ENCODE measurements around the gene SLC31A2. TPM values are rescaled to one million over a fixed set of nuclear protein-coding genes. Genes with fewer than 3 reads are reported as not detected.
"Not testable (repeated sequence)": the region's sequence is repeated elsewhere in the genome, so short reads cannot be mapped to it uniquely, and the experiment has no call there.

Gene SLC31A2
- total RNA-seq, 2 experiments from 2014 or later: 4.8 to 5.4 TPM

DNA sequence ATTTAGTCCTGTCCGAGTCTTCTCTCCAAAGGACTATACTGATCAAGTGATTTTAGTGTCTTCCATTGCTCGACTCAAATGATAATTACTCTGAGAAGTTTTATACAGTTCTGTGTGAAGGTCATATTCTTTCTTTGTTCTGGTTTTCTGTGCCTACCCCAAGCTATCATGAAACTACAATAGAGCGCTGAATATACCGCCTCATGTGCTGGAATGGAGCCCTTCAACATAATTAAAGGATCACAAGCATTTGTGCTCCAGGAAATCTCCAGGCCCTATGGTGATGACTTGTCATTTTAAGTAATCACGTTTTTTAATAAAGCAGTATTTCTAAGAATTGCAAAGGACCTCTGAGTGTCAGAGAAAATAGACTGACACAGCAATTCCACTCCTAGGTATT lies 10.9 kb upstream of the SLC31A2 start:
- H3K9me3 ChIP-seq (ENCODE audit: control insufficient read depth in 1 of 2, insufficient read depth in 1 of 2, low read length in 2 of 2): peaks cover 0 to 3% of the 10 kb centered on the region in 2 experiments
- CTCF ChIA-PET: no interaction called here
- H3K9me3 Mint-ChIP-seq: peaks cover 9% of the 10 kb centered on the region

DNA sequence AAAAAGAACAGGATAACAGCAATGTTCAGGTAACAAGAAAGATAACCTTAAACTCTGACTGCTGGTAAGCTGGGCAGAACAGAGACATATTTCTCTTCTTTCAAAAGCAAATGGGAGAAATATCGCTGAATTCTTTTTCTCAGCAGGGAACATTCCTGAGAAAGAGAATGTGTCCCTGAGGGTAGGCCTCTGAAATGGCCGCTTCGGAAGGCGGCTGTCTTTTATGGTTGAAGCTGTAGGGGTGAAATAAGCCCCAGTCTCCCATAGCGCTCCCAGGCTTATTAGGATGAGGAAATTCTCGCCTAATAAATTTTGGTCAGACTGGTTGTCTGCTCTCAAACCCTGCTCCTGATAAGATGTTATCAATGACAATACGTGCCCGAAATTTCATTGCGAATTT lies 9.9 kb upstream of the SLC31A2 start:
- H3K9me3 Mint-ChIP-seq; H3K9me3 ChIP-seq (ENCODE audit: control insufficient read depth in 1 of 2, insufficient read depth in 1 of 2, low read length in 2 of 2); H3K36me3 ChIP-seq (ENCODE audit: insufficient read depth, low read length); H3K27ac ChIP-seq (ENCODE audit: low read depth in 1 of 2, low read length in 2 of 2); H3K4me3 Mint-ChIP-seq; DNase-seq; H3K27ac Mint-ChIP-seq; H3K4me3 ChIP-seq (ENCODE audit: low read length); ATAC-seq (ENCODE audit: poor library complexity); H3K4me1 ChIP-seq (ENCODE audit: insufficient read depth, low read length); POLR2A ChIA-PET; intact Hi-C loops (cut with DNase I, micrococcal nuclease); H3K36me3 Mint-ChIP-seq (ENCODE audit: low read depth); H3K4me1 Mint-ChIP-seq (ENCODE audit: low read depth); CTCF ChIA-PET: not testable (repeated sequence)
- H3K27me3 Mint-ChIP-seq: peaks cover 40% of the 10 kb centered on the region
- H3K27me3 ChIP-seq (ENCODE audit: control insufficient read depth in 1 of 2, insufficient read depth in 2 of 2, low read length in 2 of 2): peaks cover 5 to 12% of the 10 kb centered on the region in 2 experiments

More for the DNA sequence above, 10.9 kb upstream of the SLC31A2 start:
- intact Hi-C loops (cut with DNase I, micrococcal nuclease): no loop called here
- POLR2A ChIA-PET: no interaction called here
- Mint-ChIP-seq H3K4me1 (ENCODE audit: low read depth) (no peaks in the 10 kb centered on the region), H3K27me3 (peaks cover 36% of the 10 kb centered on the region), H3K27ac (no peak overlapping the region), H3K4me3 (no peak overlapping the region), H3K36me3 (ENCODE audit: low read depth) (no peaks in the 10 kb centered on the region)
- Histone ChIP-seq H3K27ac (ENCODE audit: low read depth in 1 of 2, low read length in 2 of 2) (no peak overlapping the region), H3K4me1 (ENCODE audit: insufficient read depth, low read length) (no peaks in the 10 kb centered on the region), H3K27me3 (ENCODE audit: control insufficient read depth in 1 of 2, insufficient read depth in 2 of 2, low read length in 2 of 2) (peaks cover 4 to 11% of the 10 kb centered on the region in 2 experiments), H3K36me3 (ENCODE audit: insufficient read depth, low read length) (no peaks in the 10 kb centered on the region), H3K4me3 (ENCODE audit: low read length) (no peak overlapping the region)
- ATAC-seq (ENCODE audit: poor library complexity) (no peak), DNase-seq (no peak)
- TF ChIP-seq, protein P1, sequence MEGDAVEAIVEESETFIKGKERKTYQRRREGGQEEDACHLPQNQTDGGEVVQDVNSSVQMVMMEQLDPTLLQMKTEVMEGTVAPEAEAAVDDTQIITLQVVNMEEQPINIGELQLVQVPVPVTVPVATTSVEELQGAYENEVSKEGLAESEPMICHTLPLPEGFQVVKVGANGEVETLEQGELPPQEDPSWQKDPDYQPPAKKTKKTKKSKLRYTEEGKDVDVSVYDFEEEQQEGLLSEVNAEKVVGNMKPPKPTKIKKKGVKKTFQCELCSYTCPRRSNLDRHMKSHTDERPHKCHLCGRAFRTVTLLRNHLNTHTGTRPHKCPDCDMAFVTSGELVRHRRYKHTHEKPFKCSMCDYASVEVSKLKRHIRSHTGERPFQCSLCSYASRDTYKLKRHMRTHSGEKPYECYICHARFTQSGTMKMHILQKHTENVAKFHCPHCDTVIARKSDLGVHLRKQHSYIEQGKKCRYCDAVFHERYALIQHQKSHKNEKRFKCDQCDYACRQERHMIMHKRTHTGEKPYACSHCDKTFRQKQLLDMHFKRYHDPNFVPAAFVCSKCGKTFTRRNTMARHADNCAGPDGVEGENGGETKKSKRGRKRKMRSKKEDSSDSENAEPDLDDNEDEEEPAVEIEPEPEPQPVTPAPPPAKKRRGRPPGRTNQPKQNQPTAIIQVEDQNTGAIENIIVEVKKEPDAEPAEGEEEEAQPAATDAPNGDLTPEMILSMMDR (IDR thresholded peaks at IDR 0.05): no peak

DNA sequence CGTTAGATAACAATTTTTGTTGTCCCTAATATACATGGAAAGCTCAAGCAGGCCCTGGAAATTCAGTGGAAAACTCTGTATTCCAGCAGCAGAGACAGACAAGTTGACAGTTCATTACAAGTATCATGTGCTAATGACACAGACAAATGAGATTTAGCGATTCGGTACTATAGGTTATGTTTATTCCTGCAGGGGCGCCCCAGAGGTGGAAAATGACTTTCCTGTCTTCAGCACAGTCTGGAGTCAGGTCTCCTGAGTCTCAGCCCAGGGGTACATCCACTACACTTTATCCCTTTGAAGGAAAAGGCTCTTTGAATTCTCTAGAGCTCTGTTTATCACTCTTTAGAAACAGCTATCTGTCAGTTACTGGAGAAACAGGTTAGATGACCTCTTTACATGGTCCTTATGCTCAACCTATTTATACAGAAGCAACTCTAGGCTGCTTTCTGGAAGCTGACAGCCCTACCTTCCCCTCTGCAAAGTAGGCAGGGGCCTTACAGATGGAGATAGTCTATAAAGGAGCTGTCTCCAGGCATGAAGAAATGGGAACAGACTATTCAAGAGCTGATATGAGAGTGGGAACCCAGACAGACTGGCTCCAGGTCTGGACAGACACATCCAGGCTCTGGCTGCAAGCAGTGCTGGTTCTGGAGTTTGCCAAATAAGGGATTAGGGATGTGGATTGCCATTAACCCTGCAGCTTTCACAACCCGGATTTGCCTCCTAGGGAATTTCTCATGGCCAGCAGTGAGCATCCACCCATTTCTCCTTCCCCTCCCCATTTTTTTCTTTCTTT lies 7.2 kb upstream of the SLC31A2 start:
- H3K27ac Mint-ChIP-seq: no peak overlapping the region
- DNase-seq: no peak
- Histone ChIP-seq H3K4me3 (ENCODE audit: low read length) (no peak overlapping the region), H3K27me3 (ENCODE audit: control insufficient read depth in 1 of 2, insufficient read depth in 2 of 2, low read length in 2 of 2) (peaks cover 3 to 15% of the 10 kb centered on the region in 2 experiments), H3K27ac (ENCODE audit: low read depth in 1 of 2, low read length in 2 of 2) (no peak overlapping the region), H3K9me3 (ENCODE audit: control insufficient read depth in 1 of 2, insufficient read depth in 1 of 2, low read length in 2 of 2) (peaks cover 0 to 3% of the 10 kb centered on the region in 2 experiments), H3K4me1 (ENCODE audit: insufficient read depth, low read length) (no peaks in the 10 kb centered on the region), H3K36me3 (ENCODE audit: insufficient read depth, low read length) (no peaks in the 10 kb centered on the region)
- peaks cover 9% of the 10 kb centered on the region for H3K9me3 Mint-ChIP-seq
- ChIA-PET CTCF (no interaction called here), POLR2A (no interaction called here)
- H3K4me3 Mint-ChIP-seq: no peak overlapping the region
- H3K4me1 Mint-ChIP-seq (ENCODE audit: low read depth): no peaks in the 10 kb centered on the region
- intact Hi-C loops (cut with DNase I, micrococcal nuclease): no loop called here
- H3K27me3 Mint-ChIP-seq: peaks cover 43% of the 10 kb centered on the region
- H3K36me3 Mint-ChIP-seq (ENCODE audit: low read depth): no peaks in the 10 kb centered on the region
- TF ChIP-seq, protein P1 (IDR thresholded peaks at IDR 0.05): no peak
- no peak for ATAC-seq (ENCODE audit: poor library complexity)

DNA sequence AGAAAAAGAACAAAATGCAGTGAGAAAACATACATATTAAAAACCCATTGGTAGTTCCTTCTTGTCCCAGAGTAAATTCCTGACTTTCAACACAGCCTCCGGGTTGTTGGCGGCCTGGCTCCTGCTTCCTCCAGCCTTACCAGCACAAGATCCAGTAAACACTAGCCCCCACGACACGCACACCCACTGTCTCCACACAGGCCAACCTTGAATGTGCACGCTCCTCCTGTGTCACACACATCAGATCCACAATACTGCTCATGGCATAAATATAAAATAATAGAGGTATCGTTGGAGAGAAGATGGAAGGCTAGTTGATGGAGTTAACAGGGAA lies 2.5 kb upstream of the SLC31A2 start:
- H3K4me1 ChIP-seq (ENCODE audit: insufficient read depth, low read length): peaks cover 16% of the 10 kb centered on the region
- H3K36me3 ChIP-seq (ENCODE audit: insufficient read depth, low read length): no peaks in the 10 kb centered on the region
- H3K27me3 ChIP-seq (ENCODE audit: control insufficient read depth in 1 of 2, insufficient read depth in 2 of 2, low read length in 2 of 2): peaks cover 3 to 9% of the 10 kb centered on the region in 2 experiments
- Mint-ChIP-seq H3K36me3 (ENCODE audit: low read depth) (no peaks in the 10 kb centered on the region), H3K27me3 (peaks cover 27% of the 10 kb centered on the region), H3K9me3 (no peaks in the 10 kb centered on the region), H3K4me3 (peak overlapping the region; percentile 6), H3K4me1 (ENCODE audit: low read depth) (peaks cover 21% of the 10 kb centered on the region), H3K27ac (no peak overlapping the region)
- CTCF ChIA-PET: no interaction called here
- TF ChIP-seq, protein P1 (IDR thresholded peaks at IDR 0.05): no peak
- ATAC-seq (ENCODE audit: poor library complexity): no peak
- no peak overlapping the region for H3K4me3 ChIP-seq (ENCODE audit: low read length)
- H3K9me3 ChIP-seq (ENCODE audit: control insufficient read depth in 1 of 2, insufficient read depth in 1 of 2, low read length in 2 of 2): no peaks in the 10 kb centered on the region
- intact Hi-C loops (cut with DNase I, micrococcal nuclease): no loop called here
- POLR2A ChIA-PET: no interaction called here
- H3K27ac ChIP-seq (ENCODE audit: low read depth in 1 of 2, low read length in 2 of 2): no peak overlapping the region
- DNase-seq: no peak

Data from CD4-positive, alpha-beta T cell (primary cell).